HG03025 (cell line): ENCODE measurements around the gene NEK5.
A peak's percentile ranks its signal among the peaks of the same experiment; 100 is the strongest.

Experiments
- ATAC-seq: cut with Tn5 transposase; IDR thresholded peaks from one replicate; pipeline ENCODE4 v1.9.1; 2021; ENCODE audit warnings: mild to moderate bottlenecking, moderate library complexity; ENCODE audit not compliant: unreplicated experiment, low FRiP score

The NEK5 gene

DNA sequence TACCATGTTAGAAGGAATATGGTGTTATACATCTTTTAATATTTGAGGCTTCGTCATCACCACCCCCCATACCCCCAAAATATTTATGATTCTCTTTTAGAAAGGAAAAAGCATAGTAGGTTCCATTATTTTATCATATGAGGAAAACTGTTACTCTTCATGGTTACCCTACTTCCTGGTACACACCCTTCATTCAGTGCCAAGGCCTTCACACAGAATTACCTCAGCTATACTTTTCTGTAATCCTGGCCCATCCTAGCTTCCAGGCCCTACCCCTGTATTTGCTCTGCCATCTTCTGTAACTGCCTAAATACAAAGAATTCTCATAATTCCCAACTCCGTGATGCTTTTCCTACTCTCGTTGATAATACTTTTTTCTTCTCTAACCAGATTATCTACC lies 108.7 kb downstream of the NEK5 start:
- no peak for ATAC-seq

DNA sequence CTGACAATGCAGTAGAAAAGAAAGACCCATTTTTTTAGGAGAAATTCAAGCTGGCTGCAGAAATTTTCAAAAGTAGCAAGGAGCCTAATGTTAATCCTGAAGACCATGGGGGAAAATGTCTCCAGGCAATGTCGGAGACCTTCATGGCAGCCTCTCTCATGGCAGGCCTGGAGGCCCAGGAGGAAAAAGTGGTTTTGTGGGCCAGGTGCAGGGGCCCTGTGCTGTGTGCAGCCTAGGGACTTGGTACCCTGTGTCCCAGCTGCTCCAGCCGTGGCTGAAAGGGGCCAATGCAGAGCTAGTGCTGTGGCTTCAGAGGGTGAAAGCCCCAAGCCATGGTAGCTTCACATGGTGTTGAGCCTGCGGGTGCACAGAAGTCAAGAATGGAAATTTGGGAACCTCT lies 112.6 kb downstream of the NEK5 start:
- no peak for ATAC-seq

DNA sequence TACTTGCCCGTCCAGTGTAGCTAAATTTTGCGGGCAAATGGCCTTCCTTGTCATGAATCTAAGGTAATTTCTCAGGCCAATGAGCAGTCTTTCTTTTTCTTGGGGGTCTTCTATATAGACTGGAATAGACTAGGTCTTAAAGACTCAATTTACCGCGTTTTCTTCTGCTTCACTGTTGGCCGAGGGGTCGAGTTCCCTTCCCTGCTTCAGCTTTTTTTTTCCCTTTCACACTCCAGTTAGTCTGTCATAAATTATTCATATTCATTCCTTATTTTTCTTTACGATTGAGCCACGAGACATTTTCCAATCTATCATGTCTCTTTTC lies 116.4 kb downstream of the NEK5 start:
- no peak for ATAC-seq

DNA sequence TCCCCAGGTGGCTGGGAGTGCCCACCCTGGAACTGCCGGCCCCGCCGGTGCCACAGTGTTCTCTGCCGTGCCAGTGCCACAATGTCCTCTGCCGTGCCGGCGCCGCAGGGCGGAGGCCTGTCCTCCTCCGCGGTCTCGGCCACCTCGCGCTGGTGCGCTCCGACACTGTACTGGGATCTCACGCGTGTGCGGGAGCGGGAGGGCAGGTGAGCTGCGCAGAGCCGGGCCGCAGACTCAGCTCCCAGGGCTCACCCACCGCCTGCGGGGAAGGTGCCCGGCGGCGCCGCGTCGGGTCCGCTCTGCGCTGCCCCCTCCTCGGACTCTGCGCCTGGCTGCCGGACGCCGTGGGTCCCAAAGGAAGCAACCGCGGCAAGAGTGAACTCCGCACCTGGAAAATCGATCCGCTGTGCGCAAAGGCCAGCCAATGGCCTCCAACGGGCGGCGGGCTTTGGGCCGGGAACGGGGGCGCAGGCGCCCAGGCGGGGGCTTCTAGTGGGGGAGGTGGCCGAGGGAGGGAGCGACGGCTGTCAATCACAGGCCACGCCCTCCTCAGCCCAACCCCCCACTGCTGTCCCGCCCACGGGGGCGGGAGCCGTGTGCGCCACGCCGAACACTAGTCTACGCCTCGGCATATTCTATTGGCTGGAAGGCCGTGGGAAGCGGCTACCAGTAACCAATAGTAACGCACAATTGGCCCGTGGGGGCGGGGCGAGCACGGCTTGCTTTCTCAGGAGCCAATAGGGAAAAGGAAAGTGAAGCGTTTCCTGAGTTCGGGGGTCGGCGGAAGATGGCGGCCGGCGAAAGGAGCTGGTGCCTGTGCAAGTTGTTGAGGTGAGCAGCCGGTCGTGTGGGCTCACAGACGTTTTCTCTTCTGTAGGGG lies 117.0 kb downstream of the NEK5 start, which contains the start of gene ALG11:
Gene ALG11, plus strand, starts transcription at position 767 of the 880 bp plus-strand sequence. Its CDS starts 21 bp downstream, at position 788.
- ATAC-seq, result peak; percentile 99

DNA sequence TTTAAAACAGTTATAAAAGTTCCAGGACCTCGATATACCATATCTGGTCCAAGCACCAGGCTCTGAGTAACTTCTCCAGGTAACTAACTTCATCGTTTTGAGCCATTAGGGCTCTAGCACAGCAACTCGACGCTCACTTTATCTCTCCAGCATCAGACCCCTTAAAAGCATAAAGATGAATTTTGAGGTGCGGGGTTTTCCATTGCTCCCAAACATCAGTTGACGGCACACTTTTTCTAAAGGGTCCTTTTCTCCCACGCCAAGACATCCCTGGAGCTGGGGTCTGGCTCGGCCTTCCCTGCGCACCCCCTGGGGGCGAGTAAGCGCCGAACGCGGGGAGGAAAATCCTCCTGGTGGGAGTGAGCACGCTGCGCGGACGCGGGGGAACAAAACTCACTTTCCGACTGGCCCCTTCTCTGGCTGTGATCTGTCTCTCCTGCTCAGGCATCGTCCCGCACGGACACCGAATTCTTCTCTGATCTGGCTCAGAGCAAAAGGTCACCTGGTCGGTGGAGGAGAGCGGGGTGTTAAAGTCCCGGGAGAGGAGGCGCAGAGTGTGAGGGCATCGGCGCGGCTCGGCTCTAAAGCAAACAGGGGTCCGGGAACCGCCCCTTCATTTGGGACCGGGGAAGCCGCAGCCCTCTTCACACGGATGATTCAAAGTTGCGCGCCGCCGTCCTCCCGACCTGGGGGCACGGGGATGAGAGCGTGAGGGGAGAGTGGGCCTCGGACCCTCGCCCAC lies 117.8 kb downstream of the NEK5 start, which contains the start of gene ATP7B:
Gene ATP7B, minus strand, starts transcription at position 561 of the 742 bp plus-strand sequence. Its CDS starts 113 bp downstream, at position 448.
- no peak for ATAC-seq

GRCh38 chr13:52009946-52010345 lies 118.9 kb downstream of the NEK5 start:
- ATAC-seq, result no peak

- ATAC-seq, result no peak
Measured at GRCh38 chr13:52006523-52007245, 122.2 kb downstream of the NEK5 start.

- ATAC-seq, result no peak
Measured at GRCh38 chr13:52005841-52006522, 122.9 kb downstream of the NEK5 start.

DNA sequence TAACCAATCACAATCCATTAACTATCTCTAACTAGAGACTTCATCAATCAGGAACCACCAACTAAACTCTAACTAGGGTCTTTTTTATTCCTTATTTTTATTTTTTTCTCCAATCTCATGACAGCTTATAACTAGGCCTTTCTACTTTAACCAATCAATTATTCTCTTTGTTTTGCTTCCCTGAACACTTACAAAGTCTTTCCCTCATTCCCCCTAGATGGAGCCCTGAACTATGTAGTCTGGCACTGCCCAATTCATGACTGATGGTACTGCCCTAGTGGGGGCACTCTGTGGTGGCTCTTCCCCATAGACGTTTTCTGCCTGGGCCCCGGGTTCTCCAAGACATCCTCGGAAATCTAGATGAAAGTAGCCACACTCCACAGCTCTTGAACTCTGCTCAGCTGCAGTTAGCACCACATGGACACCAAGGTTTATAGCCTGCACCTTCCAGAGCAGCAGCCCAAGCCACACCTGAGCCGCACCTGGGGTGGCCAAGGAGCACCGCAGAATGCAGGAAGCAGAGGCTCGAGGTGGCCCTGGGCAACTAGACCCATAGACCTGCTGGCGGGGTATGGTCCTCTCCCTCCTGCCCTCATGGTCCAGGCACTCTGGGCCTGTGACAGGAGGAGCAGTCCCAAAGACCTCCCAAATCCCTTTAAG lies 124.2 kb downstream of the NEK5 start:
- ATAC-seq, result no peak

DNA sequence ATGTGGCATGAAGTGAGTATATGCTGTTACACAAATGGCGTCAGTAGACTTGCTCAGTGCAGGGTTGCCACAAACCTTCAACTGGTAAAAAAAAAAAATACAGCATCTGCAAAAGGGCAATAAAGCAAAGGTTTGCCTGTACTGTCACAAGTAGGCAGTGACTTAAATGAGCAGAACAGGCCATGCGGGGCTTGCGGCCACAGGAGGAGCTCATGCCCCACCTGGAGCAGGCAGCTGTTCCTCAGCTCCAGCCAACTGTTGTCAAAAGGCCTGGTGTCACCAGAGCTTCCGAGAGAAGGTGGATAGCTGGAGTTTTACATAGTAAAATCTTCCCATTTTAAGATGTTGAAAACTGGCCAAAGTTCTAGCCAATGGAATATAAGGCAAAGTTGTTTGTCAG lies 125.3 kb downstream of the NEK5 start:
- no peak for ATAC-seq

GRCh38 chr13:52002361-52002760 lies 126.5 kb downstream of the NEK5 start:
- ATAC-seq, result no peak

DNA sequence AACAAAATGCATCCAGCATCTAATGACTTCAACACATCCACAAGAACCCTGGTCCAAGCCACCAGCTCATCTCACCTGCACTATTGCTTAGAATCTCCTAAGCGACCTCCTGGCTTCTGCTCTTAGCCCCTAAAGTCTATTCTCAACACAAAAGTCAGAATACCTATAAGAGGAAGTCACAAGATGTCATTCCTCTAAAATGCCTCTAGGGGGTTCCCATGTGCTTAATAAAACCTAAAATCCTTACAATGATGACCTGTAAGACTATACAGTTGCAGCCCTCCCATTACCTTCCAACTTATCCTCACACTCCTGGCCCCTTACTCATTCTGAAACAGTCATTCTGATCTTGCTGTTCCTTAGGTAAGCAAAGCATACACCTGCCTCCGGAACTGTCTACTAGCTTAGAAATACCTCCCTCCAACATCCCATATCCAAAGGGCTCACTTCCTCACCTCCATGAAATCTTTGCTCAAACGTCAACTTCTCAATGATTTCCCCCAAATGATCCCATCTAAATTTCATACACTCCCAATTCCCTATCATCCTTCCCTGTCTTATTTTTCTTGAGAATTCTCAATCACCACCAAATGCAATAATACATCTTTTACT lies 127.6 kb downstream of the NEK5 start:
- peak; percentile 72 for ATAC-seq

DNA sequence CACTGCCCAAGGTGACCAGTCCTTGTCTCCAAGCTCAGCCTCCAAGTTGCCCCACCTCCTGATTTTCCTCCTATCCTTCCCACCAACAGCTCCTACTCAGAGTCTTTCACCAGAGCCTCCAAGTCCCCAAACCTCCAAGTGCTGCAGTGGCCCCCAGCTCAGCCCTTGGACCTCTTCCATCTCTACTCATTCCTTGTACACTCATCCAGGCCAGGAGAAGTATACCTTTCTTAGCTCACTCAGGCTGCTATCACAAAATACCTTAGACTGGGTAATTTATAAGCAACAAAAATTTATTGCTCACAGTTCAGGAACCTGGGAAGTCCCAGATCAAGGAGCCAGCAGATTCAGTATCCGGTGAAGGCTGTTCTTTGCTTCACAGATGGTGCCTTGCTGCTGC lies 129.0 kb downstream of the NEK5 start:
- ATAC-seq, result no peak

DNA sequence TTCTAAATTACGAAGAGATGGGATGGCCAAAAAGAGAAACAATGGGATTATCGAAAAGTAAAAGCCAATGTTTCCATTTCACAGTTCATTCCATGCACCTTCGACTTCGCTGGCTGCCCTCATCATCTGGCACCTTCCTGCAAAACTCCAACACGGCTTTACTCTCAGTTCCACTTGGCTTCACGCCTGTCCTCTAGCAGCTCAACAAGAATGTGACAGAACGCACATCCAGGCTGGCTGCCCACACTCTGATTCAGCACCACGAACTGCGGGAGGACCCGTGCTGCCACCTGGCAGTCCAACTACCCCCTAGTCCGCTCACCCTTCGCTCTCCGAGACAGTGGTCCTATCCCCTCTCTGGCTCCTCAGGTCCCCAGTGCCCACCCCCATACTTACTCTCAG lies 129.4 kb downstream of the NEK5 start:
- ATAC-seq, result no peak

GRCh38 chr13:51998723-51999509 lies 130.0 kb downstream of the NEK5 start:
- ATAC-seq, result no peak

DNA sequence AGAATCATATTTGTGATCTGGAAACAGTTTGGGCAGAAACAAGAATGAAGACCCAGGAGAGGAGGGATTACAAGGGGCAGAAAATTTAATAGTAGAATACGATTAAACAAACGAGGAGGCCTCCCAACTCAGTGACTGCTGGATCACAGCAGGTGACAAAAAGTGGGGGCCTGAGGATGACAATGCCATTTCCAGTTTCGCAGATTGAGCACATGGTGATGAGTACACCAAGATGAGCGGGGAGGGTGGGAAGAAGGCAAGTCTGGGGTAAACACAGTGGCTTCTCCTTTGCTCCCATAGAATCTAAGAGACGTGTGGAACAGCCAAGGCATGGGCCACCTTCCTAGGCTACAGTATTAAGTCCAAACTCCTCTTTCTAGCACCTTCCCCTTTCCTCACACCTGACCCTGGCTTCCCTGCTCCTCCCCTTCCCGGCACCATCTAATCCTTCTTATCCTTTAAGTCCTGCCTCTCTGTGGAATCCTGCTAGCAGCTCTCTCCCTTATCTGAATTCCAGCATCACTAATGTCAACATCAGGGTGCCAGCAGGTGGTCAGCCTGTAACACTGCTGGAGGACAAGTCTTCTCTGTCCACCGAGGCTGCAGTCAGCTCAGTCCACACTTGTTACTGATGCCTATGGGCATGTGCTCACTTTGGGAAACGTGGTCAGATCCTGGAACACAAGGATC lies 131.1 kb downstream of the NEK5 start:
- no peak for ATAC-seq

GRCh38 chr13:51997186-51997585 lies 131.7 kb downstream of the NEK5 start:
- no peak for ATAC-seq

DNA sequence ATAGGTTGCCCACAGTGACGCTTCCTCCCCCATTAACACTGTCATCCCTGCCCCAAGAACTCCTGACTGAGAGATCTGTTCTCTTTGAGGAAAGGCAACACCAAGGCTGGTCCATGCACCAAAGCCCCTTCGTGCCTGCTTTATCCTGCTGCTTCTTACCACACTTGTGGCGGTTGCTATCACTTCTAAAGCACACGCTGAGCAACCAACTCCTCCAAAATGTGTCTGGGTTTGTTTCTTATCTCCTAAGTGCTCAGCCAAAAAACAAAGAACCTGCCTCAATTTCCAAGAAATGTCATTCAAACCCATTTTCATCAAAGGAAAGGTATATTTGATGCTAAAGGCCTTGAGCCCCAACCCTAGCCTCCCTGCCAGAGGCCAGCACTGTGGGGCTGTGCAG lies 132.2 kb downstream of the NEK5 start:
- no peak for ATAC-seq
